SIG-M5 treated with dmso at 0.1 percent for 504 hours (cell line): ENCODE data around the gene PRKD2.
"Not testable (repeated sequence)": the region's sequence is repeated elsewhere in the genome, so short reads cannot be mapped to it uniquely, and the experiment has no call there.

Source experiments
- DNase-seq: peaks from one replicate; lab custom pipeline; 2025; ENCODE audit not compliant: unreplicated experiment; lab: John Stamatoyannopoulos, UW

PRKD2 gene

GRCh38 chr19:46712768-46713338 is 4.1 kb downstream of the PRKD2 start:
- DNase-seq, result not testable (repeated sequence)

GRCh38 chr19:46710687-46711086 is 6.2 kb downstream of the PRKD2 start:
- no peak for DNase-seq

GRCh38 chr19:46704379-46705076 is 12.4 kb downstream of the PRKD2 start:
- peak; percentile 34 for DNase-seq

- DNase-seq, result no peak
Observed at GRCh38 chr19:46700704-46701103, 16.2 kb downstream of the PRKD2 start.

- DNase-seq, result no peak
Observed at GRCh38 chr19:46698395-46699321, 18.3 kb downstream of the PRKD2 start.

- DNase-seq, result peak; percentile 63
Observed at GRCh38 chr19:46697204-46697960, 19.5 kb downstream of the PRKD2 start.

GRCh38 chr19:46696866-46697203 is 20.1 kb downstream of the PRKD2 start:
- no peak for DNase-seq

- DNase-seq, result no peak
Observed at GRCh38 chr19:46696052-46696451, 20.9 kb downstream of the PRKD2 start.

- DNase-seq, result no peak
Observed at GRCh38 chr19:46693760-46694159, 23.2 kb downstream of the PRKD2 start.

GRCh38 chr19:46692918-46693722 is 23.8 kb downstream of the PRKD2 start:
- no peak for DNase-seq

- no peak for DNase-seq
Observed at GRCh38 chr19:46691948-46692347, 25.0 kb downstream of the PRKD2 start.

GRCh38 chr19:46691104-46691503 is 25.8 kb downstream of the PRKD2 start:
- DNase-seq, result no peak

- DNase-seq, result no peak
Observed at GRCh38 chr19:46689358-46689757, 27.6 kb downstream of the PRKD2 start.

GRCh38 chr19:46687438-46688145 is 29.3 kb downstream of the PRKD2 start:
- no peak for DNase-seq

- no peak for DNase-seq
Observed at GRCh38 chr19:46685189-46685588, 31.7 kb downstream of the PRKD2 start.

GRCh38 chr19:46678110-46678732 is 38.7 kb downstream of the PRKD2 start:
- no peak for DNase-seq

- peak; percentile 9 for DNase-seq
Observed at GRCh38 chr19:46674416-46675178, 42.3 kb downstream of the PRKD2 start.

GRCh38 chr19:46670813-46671212 is 46.1 kb downstream of the PRKD2 start:
- no peak for DNase-seq

- no peak for DNase-seq
Observed at GRCh38 chr19:46668662-46669061, 48.3 kb downstream of the PRKD2 start.
